Stomach (tissue), 9 donors: Measurements from ENCODE around the gene KIAA1958. TPM values are rescaled to one million over a fixed set of nuclear protein-coding genes. Genes with fewer than 3 reads are reported as not detected.
A peak's percentile ranks its signal among the peaks of the same experiment; 100 is the strongest.

ENCODE experiments used
- DNase-seq, 2 donors: peaks; one replicate each; pipeline versions ENCODE4 v3.0.0 to v3.0.0-alpha.2; 2013 to 2019
- H3K27ac ChIP-seq, 5 donors: fragments of 200-600 bp in 4 of 5; sonication (generic) in 4 of 5; one replicate each; pipeline ENCODE4 v1.5.1; 2013 to 2019; ENCODE audit warnings: mild to moderate bottlenecking in 1 of 5, moderate library complexity in 1 of 5
- H3K27me3 ChIP-seq, 3 donors: fragments of 200-600 bp; sonication (generic); one replicate each; pipeline ENCODE4 v1.5.1; 2017 to 2019; ENCODE audit warnings: mixed run types in 1 of 3
- H3K36me3 ChIP-seq, 4 donors: fragments of 200-600 bp; sonication (generic); 1 replicate in 3 of 4; 2 replicates in 1 of 4; pipeline ENCODE4 v1.5.1; 2016 to 2019
- H3K4me1 ChIP-seq, 4 donors: fragments of 200-600 bp; sonication (generic); one replicate each; pipeline ENCODE4 v1.5.1; 2016 to 2019
- H3K4me3 ChIP-seq, 4 donors: fragments of 200-600 bp; sonication (generic) in 3 of 4; one replicate each; pipeline ENCODE4 v1.5.1; 2016 to 2019; ENCODE audit warnings: mild to moderate bottlenecking in 1 of 4
- H3K9me3 ChIP-seq, 4 donors: fragments of 200-600 bp; sonication (generic); one replicate each; pipeline ENCODE4 v1.5.1; 2016 to 2019
- EP300 ChIP-seq: sonication (generic); formaldehyde crosslinking; IDR thresholded peaks from one replicate; pipeline ENCODE4 v1.6.1; 2017; ENCODE audit warnings: antibody characterized with exemption
- POLR2A ChIP-seq, 4 donors: fragments of 450-650 bp; IDR thresholded peaks; one replicate each; pipeline ENCODE4 v1.6.1; 2016; ENCODE audit warnings: antibody characterized with exemption in 4 of 4, control low read depth in 2 of 4, mild to moderate bottlenecking in 1 of 4, moderate library complexity in 1 of 4
- POLR2AphosphoS5 ChIP-seq, 3 donors: sonication (generic); formaldehyde crosslinking; IDR thresholded peaks; one replicate each; pipeline ENCODE4 v1.6.1; 2016; ENCODE audit warnings: antibody characterized with exemption in 3 of 3
- WGBS, 5 donors: extraction: QIAGEN DNeasy Blood & Tissue Kit in 3 of 5; methylation state at CpG; one replicate each; pipeline versions ENCODE4 v1.1.5 to v1.1.7; 2013 to 2018; 5-methylcytosine and 5-hydroxymethylcytosine counted together
- intact Hi-C: fragments of 100-400 bp; cut with DNase I; formaldehyde crosslinking; loops from one replicate; pipeline ENCODE4 v1.15.1; 2023; ENCODE audit warnings: low total_unique reads
- polyA plus RNA-seq, 3 donors: library from polyadenylated mRNA; stranded (reverse); fragments of 200-250 nt; gene quantifications; one replicate each; pipeline ENCODE4 v1.2.3, GENCODE V29; 2013
- total RNA-seq, 5 donors: library from RNA; depleted of rRNA; stranded (reverse); fragments of >200 nt; gene quantifications; one replicate each; pipeline versions ENCODE4 v1.1.0 to v1.2.3, GENCODE V29; 2014 to 2016
- TF ChIP-seq, protein P1 (sequence below), 7 experiments: fragments of 450-650 bp in 4 of 7; fragments of 200-600 bp in 3 of 7; sonication (generic) in 3 of 7; IDR thresholded peaks; one replicate each; pipeline ENCODE4 v1.5.1; 2016 to 2019; ENCODE audit warnings: antibody characterized with exemption in 7 of 7, control low read depth in 2 of 7, mild to moderate bottlenecking in 1 of 7
- donor health status: healthy with polysubstance abuse.
- donor health status: Bipolar disorder and iron deficiency.
- donor health status: healthy.

Gene KIAA1958
- total and polyA plus RNA-seq, 8 donors = 0.60 to 77.7 (median 12.8) TPM

DNA sequence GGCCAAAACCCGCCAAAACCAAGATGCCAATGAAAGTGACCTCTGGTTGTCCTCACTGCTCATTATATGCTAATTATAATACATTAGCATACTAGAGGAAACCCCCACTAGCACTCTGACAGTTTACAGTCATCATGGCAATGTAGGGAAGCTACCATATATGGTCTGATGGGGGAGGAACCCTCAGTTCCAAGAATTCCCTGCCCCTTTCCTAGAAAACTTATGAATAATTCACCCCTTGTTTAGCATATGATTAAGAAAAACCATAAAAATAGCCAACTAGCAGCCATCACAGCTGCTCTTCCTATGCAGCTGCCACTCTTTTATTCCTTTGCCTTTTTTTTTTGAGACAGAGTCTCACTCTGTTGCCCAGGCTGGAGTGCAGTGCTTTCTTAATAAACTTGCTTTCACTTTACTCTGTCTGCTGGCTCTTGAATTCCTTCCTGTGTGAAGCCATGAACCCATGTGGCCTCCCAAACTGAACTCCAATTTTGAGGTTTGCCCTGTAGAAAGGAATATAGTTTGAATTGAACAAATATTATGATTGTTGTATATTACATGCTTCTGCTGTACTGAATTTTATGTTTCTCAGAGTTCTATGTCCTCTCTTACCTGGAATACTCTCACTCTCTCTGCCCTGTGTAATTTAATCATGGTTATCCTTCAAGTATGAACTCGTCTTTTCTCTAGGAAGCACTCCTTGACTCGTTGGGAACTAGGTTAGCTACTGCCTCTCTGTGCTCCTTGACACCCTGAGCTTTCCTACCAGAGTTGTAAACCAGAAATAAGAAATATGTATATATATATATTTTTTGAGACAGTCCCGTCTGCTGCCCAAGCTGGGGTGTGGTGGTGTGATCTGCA lies 59.8 kb downstream of the KIAA1958 start:
- Histone ChIP-seq H3K27ac (peak overlapping the region; percentile 31 to 60 (median 39)), H3K4me1 (peaks cover 20 to 51% (median 28%) of the 10 kb centered on the region in 4 donors), H3K36me3 (no peaks in the 10 kb centered on the region), H3K9me3 (no peaks in the 10 kb centered on the region), H3K27me3 (no peaks in the 10 kb centered on the region), H3K4me3 (no peak overlapping the region)
- TF ChIP-seq EP300 (no peak), POLR2AphosphoS5 (IDR thresholded peaks at IDR 0.05) (no peak), POLR2A (IDR thresholded peaks at IDR 0.05) (no peak)
- TF ChIP-seq, protein P1, sequence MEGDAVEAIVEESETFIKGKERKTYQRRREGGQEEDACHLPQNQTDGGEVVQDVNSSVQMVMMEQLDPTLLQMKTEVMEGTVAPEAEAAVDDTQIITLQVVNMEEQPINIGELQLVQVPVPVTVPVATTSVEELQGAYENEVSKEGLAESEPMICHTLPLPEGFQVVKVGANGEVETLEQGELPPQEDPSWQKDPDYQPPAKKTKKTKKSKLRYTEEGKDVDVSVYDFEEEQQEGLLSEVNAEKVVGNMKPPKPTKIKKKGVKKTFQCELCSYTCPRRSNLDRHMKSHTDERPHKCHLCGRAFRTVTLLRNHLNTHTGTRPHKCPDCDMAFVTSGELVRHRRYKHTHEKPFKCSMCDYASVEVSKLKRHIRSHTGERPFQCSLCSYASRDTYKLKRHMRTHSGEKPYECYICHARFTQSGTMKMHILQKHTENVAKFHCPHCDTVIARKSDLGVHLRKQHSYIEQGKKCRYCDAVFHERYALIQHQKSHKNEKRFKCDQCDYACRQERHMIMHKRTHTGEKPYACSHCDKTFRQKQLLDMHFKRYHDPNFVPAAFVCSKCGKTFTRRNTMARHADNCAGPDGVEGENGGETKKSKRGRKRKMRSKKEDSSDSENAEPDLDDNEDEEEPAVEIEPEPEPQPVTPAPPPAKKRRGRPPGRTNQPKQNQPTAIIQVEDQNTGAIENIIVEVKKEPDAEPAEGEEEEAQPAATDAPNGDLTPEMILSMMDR (IDR thresholded peaks at IDR 0.05) = no peak
- intact Hi-C loops = no loop called here
- DNase-seq = no peak
- WGBS, 5 donors = 56 to 70% (median 57%) methylated on average over 4 of the region's 4 CpGs

DNA sequence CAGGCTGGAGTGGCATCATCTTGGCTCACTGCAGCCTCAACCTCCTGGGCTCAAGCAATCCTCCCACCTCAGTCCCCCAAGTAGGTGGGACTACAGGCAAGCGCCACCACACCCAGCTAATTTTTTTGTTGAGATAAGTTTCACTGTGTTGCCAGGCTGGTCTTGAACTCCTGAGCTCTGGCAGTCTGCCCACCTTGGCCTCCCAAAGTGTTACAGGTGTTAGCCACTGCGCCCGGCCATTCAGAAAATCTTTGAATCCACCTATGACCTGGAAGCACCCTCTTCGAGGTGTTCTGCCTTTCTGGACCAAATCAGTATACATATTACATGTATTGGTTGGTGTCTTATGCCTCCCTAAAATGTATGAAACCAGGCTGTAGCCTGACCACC lies 61.4 kb downstream of the KIAA1958 start:
- peaks cover 30 to 57% (median 38%) of the 10 kb centered on the region in 4 donors for H3K4me1 ChIP-seq
- H3K36me3 ChIP-seq = no peaks in the 10 kb centered on the region
- no peak overlapping the region for H3K4me3 ChIP-seq
- intact Hi-C loops = no loop called here
- no peaks in the 10 kb centered on the region for H3K9me3 ChIP-seq
- WGBS, 5 donors = 27 to 61% (median 51%) methylated on average over 4 of the region's 4 CpGs
- TF ChIP-seq, protein P1 (IDR thresholded peaks at IDR 0.05) = no peak
- TF ChIP-seq POLR2AphosphoS5 (IDR thresholded peaks at IDR 0.05) = no peak
- TF ChIP-seq POLR2A (IDR thresholded peaks at IDR 0.05) = no peak
- TF ChIP-seq EP300 = no peak
- H3K27ac ChIP-seq = peak overlapping the region in 4 of 5 donors; percentile 19 to 43 (median 38)
- no peaks in the 10 kb centered on the region for H3K27me3 ChIP-seq
- DNase-seq = peak in 1 of 2 donors; percentile 60

DNA sequence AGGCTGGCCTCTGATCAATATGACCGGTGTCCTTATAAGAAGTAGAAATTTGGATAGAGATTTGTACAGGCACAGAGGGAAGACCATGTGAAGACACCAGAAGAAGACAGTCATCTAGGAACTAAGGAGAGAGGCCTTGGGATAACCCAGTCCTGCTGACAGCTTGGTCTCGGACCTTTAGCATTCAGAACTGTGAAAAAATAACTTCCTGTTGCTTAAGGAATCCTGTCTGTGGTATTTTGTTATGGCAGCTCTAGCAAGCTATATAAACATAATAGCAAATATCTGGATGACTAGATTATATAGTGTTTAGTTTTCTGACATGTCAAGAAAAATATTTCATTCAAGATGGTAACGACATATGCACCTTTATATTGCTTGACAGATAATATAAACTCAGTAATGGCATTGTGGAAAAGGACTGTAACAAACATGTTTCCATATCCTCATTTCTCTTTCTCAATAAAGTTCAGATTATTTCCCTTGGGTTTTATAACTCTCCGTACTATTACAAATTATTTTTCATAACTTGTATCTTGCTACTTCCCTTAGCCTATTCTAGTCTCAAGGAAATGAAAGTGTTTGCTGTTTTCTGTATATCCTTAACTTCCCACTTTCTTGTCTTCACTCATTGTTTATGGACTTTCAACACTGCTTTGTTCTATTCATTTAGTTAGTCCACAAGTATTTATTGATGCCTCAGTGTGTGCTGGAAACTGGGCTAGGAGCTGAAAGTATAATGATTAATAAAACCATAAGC lies 62.4 kb downstream of the KIAA1958 start:
- WGBS, 5 donors = 76 to 87% (median 83%) methylated on average over 4 of the region's 4 CpGs
- Histone ChIP-seq H3K4me1 (peaks cover 35 to 67% (median 42%) of the 10 kb centered on the region in 4 donors), H3K27me3 (no peaks in the 10 kb centered on the region), H3K36me3 (no peaks in the 10 kb centered on the region), H3K27ac (peak overlapping the region in 3 of 5 donors; percentile 9 to 43 (median 38)), H3K9me3 (no peaks in the 10 kb centered on the region), H3K4me3 (no peak overlapping the region)
- DNase-seq = no peak
- TF ChIP-seq, protein P1 (IDR thresholded peaks at IDR 0.05) = no peak
- TF ChIP-seq EP300 (no peak), POLR2A (IDR thresholded peaks at IDR 0.05) (no peak), POLR2AphosphoS5 (IDR thresholded peaks at IDR 0.05) (no peak)
- intact Hi-C loops = no loop called here

DNA sequence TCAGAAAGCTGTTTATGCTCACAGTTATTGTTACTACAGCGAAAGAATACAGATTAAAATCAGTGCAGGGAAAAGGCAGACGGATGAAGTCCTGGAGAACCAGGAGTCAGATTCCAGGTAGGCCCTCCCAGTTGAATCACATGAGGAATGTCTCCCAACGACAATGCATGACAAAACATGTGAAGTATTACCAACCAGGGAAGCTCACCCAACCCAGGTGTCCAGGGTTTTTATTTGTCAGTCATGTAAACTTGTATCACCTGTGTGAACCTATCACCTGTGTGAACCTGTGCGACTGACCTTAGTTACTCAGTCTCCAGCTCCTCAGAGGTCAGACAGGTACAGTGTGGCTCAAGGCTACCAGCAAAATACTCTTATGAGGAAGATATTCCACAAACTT lies 63.9 kb downstream of the KIAA1958 start:
- no peaks in the 10 kb centered on the region for H3K27me3 ChIP-seq
- WGBS, 5 donors = 37 to 66% (median 55%) methylated on average over 4 of the region's 4 CpGs
- H3K4me1 ChIP-seq = peaks cover 35 to 76% (median 43%) of the 10 kb centered on the region in 4 donors
- no peak overlapping the region for H3K4me3 ChIP-seq
- no peaks in the 10 kb centered on the region for H3K36me3 ChIP-seq
- no peak for DNase-seq
- peak overlapping the region in 4 of 5 donors; percentile 25 to 61 (median 42) for H3K27ac ChIP-seq
- H3K9me3 ChIP-seq = no peaks in the 10 kb centered on the region
- TF ChIP-seq POLR2AphosphoS5 (IDR thresholded peaks at IDR 0.05) (no peak), POLR2A (IDR thresholded peaks at IDR 0.05) (no peak), EP300 (no peak)
- TF ChIP-seq, protein P1 (IDR thresholded peaks at IDR 0.05) = no peak
- intact Hi-C loops = no loop called here
